Ammon's horn (tissue), 1 donor: ENCODE measurements around the gene KRTAP10-10.
"Not testable (repeated sequence)": the region's sequence is repeated elsewhere in the genome, so short reads cannot be mapped to it uniquely, and the experiment has no call there.

Experiments
- DNase-seq: peaks from one replicate; pipeline ENCODE4 v3.0.0-alpha.2; 2016; ENCODE audit warnings: low spot score

Gene KRTAP10-10

DNA sequence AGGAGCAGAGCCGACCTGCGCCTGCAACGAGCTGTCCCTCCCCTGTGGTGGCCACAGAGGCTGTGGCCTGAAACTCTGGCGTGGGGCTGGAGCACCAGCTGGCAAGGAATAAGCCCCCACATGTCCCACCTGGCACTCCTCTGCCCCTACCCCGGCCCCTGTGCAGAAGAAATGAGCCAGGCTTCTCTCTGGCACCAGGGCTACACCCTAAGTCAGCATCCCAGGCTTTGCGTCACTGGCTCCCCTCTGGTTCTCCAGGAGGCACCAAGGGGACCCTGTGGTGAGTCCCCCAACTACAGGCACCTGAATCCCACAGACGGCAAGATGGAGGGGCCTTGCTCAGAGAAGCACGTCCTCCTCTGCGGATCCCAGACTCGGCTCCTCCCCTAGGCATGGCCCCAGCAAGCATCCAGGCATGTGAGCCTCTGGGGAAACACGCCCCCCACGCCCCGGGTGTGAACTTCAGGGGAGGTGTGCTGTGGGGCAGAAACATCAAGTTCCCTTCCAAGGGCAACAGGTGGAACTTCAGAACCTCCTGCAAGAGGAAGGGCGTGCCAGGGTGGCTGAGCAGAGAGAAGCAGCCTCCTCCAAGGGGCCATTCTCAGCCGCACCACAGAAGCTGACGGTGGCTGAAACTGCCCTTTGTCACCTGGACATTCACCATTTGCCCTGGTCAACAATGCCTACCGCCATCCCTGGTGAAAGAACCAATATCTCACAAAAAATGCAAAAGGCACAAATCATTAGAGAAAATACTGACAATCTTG is 33.9 kb upstream of the KRTAP10-10 start:
- DNase-seq, result no peak

GRCh38 chr21:44603911-44604310 is 33.2 kb upstream of the KRTAP10-10 start:
- no peak for DNase-seq

DNA sequence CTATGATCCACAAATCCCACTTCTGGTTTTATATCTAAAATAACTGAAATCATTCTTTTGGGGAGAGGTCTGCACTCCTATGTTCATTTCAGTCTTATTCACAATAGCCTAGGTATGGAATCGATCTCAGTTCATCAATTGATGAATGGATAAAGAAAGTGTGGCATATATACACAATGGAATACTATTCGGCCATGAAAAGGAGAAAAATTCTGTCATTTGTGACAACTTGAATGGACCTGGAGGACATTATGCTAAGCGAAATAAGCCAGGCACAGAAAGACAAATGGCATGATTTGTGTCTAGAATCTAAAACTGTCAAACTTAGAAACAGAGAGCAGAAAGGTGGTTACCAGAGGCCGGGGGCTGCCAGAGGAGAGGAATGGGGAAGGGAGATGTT is 30.7 kb upstream of the KRTAP10-10 start:
- DNase-seq, result no peak

DNA sequence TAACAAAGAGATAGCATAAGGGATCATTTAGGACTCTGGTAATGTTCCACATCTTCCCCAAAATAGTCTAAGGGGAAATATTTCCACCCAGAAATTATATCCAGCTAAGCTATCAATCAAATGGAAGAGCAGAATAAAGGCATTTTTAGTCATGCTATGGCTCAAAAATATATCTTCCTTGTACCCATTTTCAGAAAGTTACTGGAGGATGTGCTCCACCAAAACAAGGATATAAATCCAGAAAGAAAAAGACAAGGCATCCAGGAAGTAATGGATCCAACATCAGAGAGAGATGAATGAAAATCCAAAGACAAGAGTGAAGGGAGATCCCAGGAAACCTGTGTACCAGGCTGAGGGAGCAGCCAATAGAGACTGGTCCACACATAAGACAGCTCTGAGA is 28.0 kb upstream of the KRTAP10-10 start:
- no peak for DNase-seq

- DNase-seq, result not testable (repeated sequence)
Measured at GRCh38 chr21:44610157-44610843, 26.9 kb upstream of the KRTAP10-10 start.

GRCh38 chr21:44611551-44611950 is 25.6 kb upstream of the KRTAP10-10 start:
- DNase-seq, result no peak

DNA sequence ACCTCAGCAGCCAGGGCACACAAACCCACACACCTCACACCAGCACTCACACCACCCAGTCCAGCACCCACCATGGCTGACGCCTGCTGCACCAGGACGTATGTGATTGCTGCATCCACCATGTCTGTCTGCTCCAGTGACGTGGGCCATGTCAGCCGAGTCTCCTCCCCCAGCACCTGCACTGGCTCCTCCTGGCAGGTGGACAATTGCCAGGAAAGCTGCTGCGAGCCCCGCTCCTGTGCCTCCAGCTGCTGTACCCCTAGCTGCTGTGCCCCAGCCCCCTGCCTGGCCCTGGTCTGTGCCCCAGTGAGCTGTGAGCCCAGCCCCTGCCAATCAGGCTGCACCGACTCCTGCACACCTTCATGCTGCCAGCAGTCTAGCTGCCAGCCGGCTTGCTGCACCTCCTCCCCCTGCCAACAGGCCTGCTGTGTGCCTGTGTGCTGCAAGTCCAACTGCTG is 25.1 kb upstream of the KRTAP10-10 start, which contains the start of gene KRTAP10-8:
KRTAP10-8 (plus strand) TSS at position 51 of the 458 bp plus-strand sequence; CDS start at position 73, 22 bp downstream.
- DNase-seq, result no peak

- no peak for DNase-seq
Measured at GRCh38 chr21:44612669-44613229, 24.4 kb upstream of the KRTAP10-10 start.

DNA sequence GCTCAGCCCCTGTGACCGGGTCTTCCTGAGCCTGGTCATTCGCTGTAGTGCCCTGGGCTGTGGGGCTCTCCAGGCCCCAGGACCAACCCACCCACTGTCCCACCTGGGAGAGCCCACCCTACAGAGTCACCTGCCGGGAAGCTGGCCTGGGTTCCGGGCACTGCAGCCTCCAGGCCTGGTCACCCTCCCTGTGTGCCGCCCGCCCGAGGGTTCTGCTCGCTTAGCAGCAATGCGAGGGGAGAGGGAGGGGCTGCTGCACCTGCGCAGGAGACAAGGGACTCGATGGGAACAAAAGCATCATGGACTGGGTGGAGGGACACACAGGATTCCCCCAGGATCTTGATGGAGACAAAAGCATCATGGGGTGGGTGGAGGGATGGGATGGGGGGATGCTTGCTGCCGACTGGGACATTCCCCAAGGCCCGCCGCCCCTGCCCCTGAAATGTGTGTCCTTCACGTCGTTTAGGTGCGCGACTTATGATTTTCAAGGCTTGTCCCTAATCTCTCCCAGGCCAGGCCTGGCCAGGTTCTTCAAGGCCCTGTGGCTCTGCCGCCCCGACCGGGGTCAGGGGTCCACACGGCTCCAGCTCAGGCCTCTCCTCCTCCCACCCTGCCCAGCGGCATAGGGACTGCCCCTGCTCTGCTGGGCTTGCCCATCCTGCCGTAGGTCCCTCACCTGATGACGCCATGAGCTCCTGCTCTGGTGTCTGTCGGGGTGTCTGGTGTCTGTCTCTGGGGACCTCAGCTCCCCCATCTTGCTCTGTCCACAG is 23.6 kb upstream of the KRTAP10-10 start:
- no peak for DNase-seq

- DNase-seq, result no peak
Measured at GRCh38 chr21:44614161-44614631, 23.0 kb upstream of the KRTAP10-10 start.

GRCh38 chr21:44614961-44615391 is 22.2 kb upstream of the KRTAP10-10 start:
- no peak for DNase-seq

DNA sequence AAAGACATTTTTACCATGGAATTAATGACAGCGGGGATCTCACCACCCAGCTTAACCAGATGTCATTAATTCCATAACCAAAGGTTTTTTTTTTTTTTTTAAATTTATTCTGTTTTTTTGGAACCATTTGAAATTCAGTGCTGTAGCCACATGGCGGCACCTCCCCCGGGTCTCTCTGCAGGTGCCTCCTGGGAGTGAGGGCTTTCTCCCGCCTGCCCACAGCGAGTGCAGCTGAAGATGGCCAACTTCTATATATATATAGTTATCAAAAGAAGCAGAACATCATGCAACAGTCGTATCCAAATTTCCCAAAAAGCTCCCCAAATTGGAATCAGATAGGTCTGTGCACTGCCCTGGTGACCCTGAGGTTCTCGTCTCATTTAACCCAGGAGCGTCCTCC is 21.7 kb upstream of the KRTAP10-10 start:
- DNase-seq, result no peak

GRCh38 chr21:44615911-44616590 is 21.1 kb upstream of the KRTAP10-10 start:
- no peak for DNase-seq

- no peak for DNase-seq
Measured at GRCh38 chr21:44616591-44616926, 20.6 kb upstream of the KRTAP10-10 start.

DNA sequence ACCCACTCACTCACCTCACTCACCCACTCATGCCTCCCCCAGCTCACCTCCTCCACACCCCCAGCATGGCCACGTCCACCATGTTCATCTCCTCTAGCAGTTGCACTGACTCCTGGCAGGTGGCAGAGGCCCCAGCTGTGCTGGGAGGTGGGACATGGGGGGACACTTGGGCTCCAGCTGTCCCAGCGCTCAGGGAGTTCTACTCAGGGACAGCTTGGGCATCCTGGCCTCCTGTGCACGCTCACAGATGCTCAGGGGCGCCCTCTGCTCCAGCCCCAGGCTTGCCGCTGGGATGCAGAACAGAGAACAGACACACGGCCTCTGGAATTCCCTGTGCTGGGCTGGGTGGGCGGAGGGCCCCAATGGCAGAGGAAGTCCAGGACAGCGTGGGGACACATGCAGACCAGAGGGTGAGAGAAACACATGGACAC is 20.1 kb upstream of the KRTAP10-10 start:
- DNase-seq, result no peak

GRCh38 chr21:44618504-44618903 is 18.7 kb upstream of the KRTAP10-10 start:
- no peak for DNase-seq

GRCh38 chr21:44618909-44619308 is 18.2 kb upstream of the KRTAP10-10 start:
- DNase-seq, result no peak

GRCh38 chr21:44619886-44620285 is 17.3 kb upstream of the KRTAP10-10 start:
- DNase-seq, result no peak

- no peak for DNase-seq
Measured at GRCh38 chr21:44623575-44623974, 13.6 kb upstream of the KRTAP10-10 start.

DNA sequence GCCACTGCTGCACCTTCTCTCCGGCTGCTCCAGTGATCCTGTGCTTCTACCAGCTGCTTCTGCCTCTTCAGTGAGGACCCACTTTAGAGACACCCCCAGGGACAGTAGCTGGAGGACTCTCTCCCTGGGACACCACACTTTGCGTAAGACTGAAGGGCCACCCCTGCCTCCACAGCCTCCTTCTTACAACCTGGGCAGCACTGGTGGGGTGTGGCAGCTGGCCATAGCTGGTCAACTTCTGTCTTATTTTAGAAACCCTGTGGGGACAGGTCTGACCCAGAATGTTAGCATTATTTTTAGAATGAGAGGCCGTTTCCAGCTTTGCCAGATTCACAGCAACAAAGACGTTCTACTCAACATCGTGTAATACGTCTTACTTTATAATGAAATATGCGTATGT is 11.4 kb upstream of the KRTAP10-10 start:
- no peak for DNase-seq

DNA sequence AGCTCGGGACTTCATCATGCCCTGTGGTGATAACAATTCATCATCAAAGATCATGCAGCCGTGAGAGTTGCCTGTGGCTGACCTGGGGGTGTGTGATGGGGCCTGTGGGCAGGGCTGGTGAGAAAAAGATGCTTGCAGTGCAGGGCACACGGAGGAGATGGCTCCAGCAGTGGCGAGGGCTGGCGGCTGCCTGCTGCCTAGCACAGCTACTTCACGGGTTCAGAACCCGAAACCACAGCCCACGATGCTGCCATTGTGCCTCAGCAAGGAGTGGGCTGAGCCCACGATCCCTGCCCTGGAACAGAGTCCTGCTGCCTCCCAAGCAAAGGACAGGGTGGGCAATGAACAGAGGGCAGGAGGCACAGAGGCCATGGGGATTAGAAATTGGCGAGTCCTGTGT is 10.9 kb upstream of the KRTAP10-10 start:
- DNase-seq, result no peak
